BE2C (cell line): ENCODE results near the gene LGALS9.
"Not testable (repeated sequence)": the region's sequence is repeated elsewhere in the genome, so short reads cannot be mapped to it uniquely, and the experiment has no call there.

ENCODE experiments used
- DNase-seq: peaks from one replicate; pipeline ENCODE4 v3.0.0-alpha.2; 2020
- H3K27me3 ChIP-seq: fragments of 250-450 bp; sonication (Bioruptor Pico); 2 replicates; pipeline ENCODE4 v1.5.1; 2020; ENCODE audit warnings: mild to moderate bottlenecking
- H3K36me3 ChIP-seq: fragments of 250-450 bp; sonication (Bioruptor Pico); 2 replicates; pipeline ENCODE4 v1.5.1; 2020; ENCODE audit warnings: mild to moderate bottlenecking
- H3K4me1 ChIP-seq: fragments of 250-450 bp; sonication (Bioruptor Pico); 2 replicates; pipeline ENCODE4 v1.5.1; 2020
- H3K4me3 ChIP-seq: 2 replicates; pipeline ENCODE4 v1.5.1; 2011; ENCODE audit warnings: low read depth, low read length
- H3K9me3 ChIP-seq: fragments of 250-450 bp; sonication (Bioruptor Pico); 2 replicates; pipeline ENCODE4 v1.5.1; 2020
- CTCF ChIP-seq: IDR thresholded peaks from 2 replicates; pipeline ENCODE4 v1.5.1; 2012; ENCODE audit warnings: mild to moderate bottlenecking, low read depth, low read length

Gene LGALS9

GRCh38 chr17:27627514-27627913, 3.5 kb upstream of the LGALS9 start:
- Histone ChIP-seq H3K9me3 (no peaks in the 10 kb centered on the region), H3K36me3 (no peaks in the 10 kb centered on the region), H3K4me1 (no peaks in the 10 kb centered on the region), H3K27me3 (no peaks in the 10 kb centered on the region), H3K4me3 (no peak overlapping the region)
- no peak for DNase-seq
- TF ChIP-seq CTCF, result no peak

DNA sequence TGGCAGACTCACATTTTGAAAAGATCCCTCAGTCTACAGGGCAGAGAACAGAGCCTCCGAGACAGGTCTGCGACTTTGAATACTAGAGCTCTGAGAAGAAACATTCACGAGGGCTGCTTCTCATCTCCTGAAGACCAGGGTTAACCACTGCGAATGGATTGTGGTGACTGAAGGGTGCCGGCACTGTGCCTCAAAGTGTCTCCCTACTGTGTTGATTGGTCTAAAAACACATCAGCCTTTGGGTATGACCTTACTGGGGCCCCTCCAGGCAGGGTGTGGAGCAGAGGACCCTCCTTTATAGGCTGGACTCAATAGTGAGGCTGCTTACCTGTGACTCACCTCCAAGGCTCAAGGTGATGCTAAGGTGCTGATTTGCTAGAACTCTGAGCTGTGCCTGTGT, 2.6 kb upstream of the LGALS9 start:
- Histone ChIP-seq H3K27me3 (no peaks in the 10 kb centered on the region), H3K36me3 (no peaks in the 10 kb centered on the region), H3K4me3 (no peak overlapping the region), H3K4me1 (no peaks in the 10 kb centered on the region), H3K9me3 (no peaks in the 10 kb centered on the region)
- TF ChIP-seq CTCF, result no peak
- DNase-seq, result no peak

GRCh38 chr17:27629260-27629659, 1.7 kb upstream of the LGALS9 start:
- DNase-seq, H3K9me3 ChIP-seq, H3K27me3 ChIP-seq, H3K36me3 ChIP-seq, H3K4me1 ChIP-seq, H3K4me3 ChIP-seq: not testable (repeated sequence)

GRCh38 chr17:27631411-27631760, 398 bp downstream of the LGALS9 start:
- no peak for TF ChIP-seq CTCF
- Histone ChIP-seq H3K27me3 (no peaks in the 10 kb centered on the region), H3K36me3 (no peaks in the 10 kb centered on the region), H3K4me3 (no peak overlapping the region), H3K9me3 (no peaks in the 10 kb centered on the region), H3K4me1 (no peaks in the 10 kb centered on the region)
- no peak for DNase-seq

DNA sequence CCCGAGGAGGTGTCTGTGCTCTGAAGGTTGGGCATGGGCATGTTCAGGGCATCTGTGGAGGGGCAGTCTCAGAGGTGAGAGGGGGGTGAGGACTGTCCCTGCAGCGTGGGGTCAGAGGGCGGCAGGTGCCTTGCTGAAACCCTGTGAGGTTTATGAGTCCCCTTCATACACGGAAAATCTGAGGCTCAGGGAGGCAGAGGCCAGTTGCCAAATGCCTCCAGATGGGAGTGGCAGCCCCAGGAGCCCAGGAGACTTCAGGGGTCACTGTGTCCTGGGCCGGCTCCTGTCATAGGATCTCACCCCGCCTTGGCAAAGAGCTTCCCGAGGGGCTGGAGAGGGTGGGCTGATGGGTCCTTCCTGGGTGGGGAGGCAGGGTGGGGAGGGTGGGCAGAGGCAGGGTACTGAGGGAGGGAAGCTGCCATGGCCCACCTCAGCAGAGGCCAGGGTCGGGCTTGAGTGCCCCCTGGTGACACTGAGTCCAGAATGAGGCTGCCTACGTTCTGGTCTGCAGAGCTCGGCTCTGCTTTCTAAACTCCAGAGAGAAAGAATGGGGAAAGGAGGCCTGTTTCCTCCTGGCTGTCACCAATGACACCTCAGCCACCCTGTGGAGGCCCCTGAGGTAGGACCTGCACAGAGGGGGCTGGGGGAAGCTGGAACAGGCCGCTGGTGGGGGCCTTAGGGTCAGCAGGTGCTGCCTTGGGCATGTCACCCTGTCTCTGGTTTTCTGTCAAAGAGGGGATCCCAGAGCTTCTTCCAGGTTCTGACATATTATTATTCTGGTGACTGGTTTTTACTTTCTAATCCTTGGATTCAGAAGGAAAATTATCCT, 1.1 kb downstream of the LGALS9 start:
- no peaks in the 10 kb centered on the region for H3K9me3 ChIP-seq
- no peak for DNase-seq
- H3K4me3 ChIP-seq, result no peak overlapping the region
- H3K36me3 ChIP-seq, result no peaks in the 10 kb centered on the region
- H3K4me1 ChIP-seq, result no peaks in the 10 kb centered on the region
- TF ChIP-seq CTCF, result no peak
- no peaks in the 10 kb centered on the region for H3K27me3 ChIP-seq

GRCh38 chr17:27632766-27633165, 1.8 kb downstream of the LGALS9 start:
- H3K36me3 ChIP-seq, H3K9me3 ChIP-seq, H3K27me3 ChIP-seq, H3K4me1 ChIP-seq, H3K4me3 ChIP-seq, DNase-seq: not testable (repeated sequence)

DNA sequence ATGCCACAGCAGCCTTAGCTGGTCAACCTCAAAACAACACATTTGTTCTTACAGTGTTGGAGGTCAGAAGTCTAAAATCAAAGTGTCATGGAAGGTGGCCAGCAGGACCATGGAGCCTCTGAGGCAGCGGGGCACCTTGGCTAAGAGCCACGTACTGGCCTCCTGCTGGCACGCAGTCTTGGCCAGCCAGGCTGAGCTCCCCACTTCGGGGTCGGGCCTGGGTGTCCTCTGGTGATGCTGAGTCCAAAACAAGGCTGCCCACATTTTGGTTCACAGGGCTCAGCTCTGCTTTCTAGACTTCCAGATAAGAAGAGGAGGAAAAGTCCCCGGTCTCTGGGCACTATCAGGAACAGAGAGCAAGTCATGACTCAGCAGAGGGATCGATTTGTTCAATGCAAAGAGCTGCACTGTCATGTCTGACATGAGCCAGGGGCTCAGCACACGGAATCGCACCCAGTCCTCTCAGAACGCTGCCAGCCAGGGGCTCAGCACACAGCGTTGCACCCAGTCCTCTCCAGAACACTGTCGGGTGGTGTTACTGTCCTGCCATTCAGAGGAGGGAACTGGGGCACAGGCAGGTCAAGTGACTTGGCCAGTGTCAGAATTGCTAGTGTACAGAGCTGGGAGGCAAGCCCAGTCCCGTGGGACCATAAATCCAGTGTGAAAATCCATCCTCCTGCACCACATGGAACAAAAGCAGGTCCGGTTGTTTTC, 2.5 kb downstream of the LGALS9 start:
- no peak for TF ChIP-seq CTCF
- Histone ChIP-seq H3K4me3 (no peak overlapping the region), H3K27me3 (no peaks in the 10 kb centered on the region), H3K4me1 (no peaks in the 10 kb centered on the region), H3K36me3 (no peaks in the 10 kb centered on the region), H3K9me3 (no peaks in the 10 kb centered on the region)
- DNase-seq, result no peak
